ENCODE measurements around the gene RGS7. TPM values are rescaled to one million over a fixed set of nuclear protein-coding genes. Genes with fewer than 3 reads are reported as not detected.
"Not testable (repeated sequence)": the region's sequence is repeated elsewhere in the genome, so short reads cannot be mapped to it uniquely, and the experiment has no call there.

RGS7 gene
- total and polyA plus RNA-seq, 2 of the 8 experiments (the other 6 are each of a cell fraction or from before 2014, with no cell fraction given), result 1.6 to 3.0 TPM

DNA sequence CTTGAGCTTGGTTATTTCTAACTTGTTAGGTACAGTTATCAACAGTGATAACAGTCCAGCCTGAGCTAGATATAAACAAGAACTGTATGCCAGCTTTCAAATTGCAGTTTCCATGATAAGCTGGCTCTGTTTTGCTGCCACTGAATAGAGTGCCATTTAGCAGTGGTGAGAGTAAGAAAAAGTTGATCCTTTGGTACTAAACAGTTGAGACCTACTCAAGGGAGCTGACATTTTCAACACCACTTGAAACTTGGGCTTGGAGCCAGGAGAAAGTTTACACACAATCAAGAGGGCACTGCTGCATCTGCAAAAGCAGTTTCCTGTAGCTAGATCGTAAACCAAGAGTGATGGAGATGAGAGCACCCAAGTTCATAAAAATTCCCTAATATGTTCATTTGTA, 131.3 kb downstream of the RGS7 start:
- CTCF ChIA-PET (ENCODE audit: partially characterized antibody), result interaction anchor here (1.2 kb wide), 1 partner anchor 258 kb away, joined by 3 read pairs; no protein-coding TSS in a partner anchor
- H3K56ac ChIP-seq (replicated peaks; ENCODE audit: insufficient read length, low read depth, low read length), result no peak overlapping the region

DNA sequence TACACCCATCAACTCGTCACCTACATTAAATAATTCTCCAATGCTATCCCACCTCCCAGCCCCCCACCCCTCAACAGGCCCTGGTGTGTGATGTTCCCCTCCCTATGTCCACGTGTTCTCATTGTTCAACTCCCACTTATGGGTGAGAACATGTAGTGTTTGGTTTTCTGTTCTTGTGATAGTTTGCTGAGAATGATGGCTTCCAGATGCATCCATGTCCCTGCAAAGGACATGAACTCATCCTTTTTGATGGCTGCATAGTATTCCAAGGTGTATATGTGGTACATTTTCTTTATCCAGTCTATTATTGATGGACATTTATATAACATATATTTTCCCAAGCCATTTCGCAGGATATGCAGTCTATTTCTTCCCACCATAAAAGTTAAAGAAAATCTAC, 132.8 kb downstream of the RGS7 start:
- H4K5ac ChIP-seq (ENCODE audit: insufficient read length, low read depth, low read length); H3K27ac ChIP-seq (ENCODE audit: low read depth, low read length); H3K4ac ChIP-seq (replicated peaks; ENCODE audit: insufficient read length, low read depth, low read length); H2AK5ac ChIP-seq (ENCODE audit: low read depth, low read length); H3K56ac ChIP-seq (replicated peaks; ENCODE audit: insufficient read length, low read depth, low read length); FAIRE-seq; H3K36me3 ChIP-seq (ENCODE audit: control insufficient read depth in 2 of 4, insufficient read depth in 4 of 4, low read length in 3 of 4); H3K4me1 ChIP-seq (replicated peaks in 1 of 4; ENCODE audit: control insufficient read depth in 3 of 4, insufficient read depth in 4 of 4, low read length in 3 of 4); H3K4me2 ChIP-seq (ENCODE audit: insufficient read depth in 1 of 2, low read depth in 2 of 2, low read length in 2 of 2); DNase-seq (ENCODE audit: low read depth in 1 of 2, low spot score in 2 of 2); H3K4me3 ChIP-seq (ENCODE audit: extremely low read depth in 1 of 4, insufficient read depth in 2 of 4, low read depth in 3 of 4, low read length in 4 of 4); H2BK5ac ChIP-seq (ENCODE audit: low read depth, low read length); H2BK20ac ChIP-seq (ENCODE audit: low read length); H3K9me3 ChIP-seq (ENCODE audit: insufficient read depth in 2 of 2, low read depth in 1 of 2, low read length in 1 of 2); H4K8ac ChIP-seq (ENCODE audit: extremely low read depth, insufficient read depth, low read length); H3K23me2 ChIP-seq (ENCODE audit: low read depth, low read length); H3K79me1 ChIP-seq (ENCODE audit: low read depth, low read length); H3K18ac ChIP-seq (ENCODE audit: extremely low read depth, low read length); H2BK120ac ChIP-seq (replicated peaks; ENCODE audit: low read depth, low read length); H2BK15ac ChIP-seq (ENCODE audit: low read length); H4K91ac ChIP-seq (replicated peaks; ENCODE audit: insufficient read length, low read length); H2AFZ ChIP-seq (ENCODE audit: low read length); H4K20me1 ChIP-seq (replicated peaks in 1 of 2; ENCODE audit: control insufficient read depth in 1 of 2, insufficient read depth in 2 of 2, low read length in 2 of 2); H3K79me2 ChIP-seq (ENCODE audit: control insufficient read depth in 1 of 2, insufficient read depth in 2 of 2, low read length in 2 of 2); H2BK12ac ChIP-seq (ENCODE audit: low read depth, low read length); H3K27me3 ChIP-seq (replicated peaks in 1 of 4; ENCODE audit: control insufficient read depth in 3 of 4, extremely low read depth in 1 of 4, insufficient read depth in 3 of 4, low read length in 3 of 4); H3K14ac ChIP-seq (ENCODE audit: insufficient read length); H3K23ac ChIP-seq (ENCODE audit: insufficient read length); CTCF ChIA-PET (ENCODE audit: partially characterized antibody); POLR2A ChIA-PET (ENCODE audit: partially characterized antibody); H3K9ac ChIP-seq (replicated peaks in 1 of 4; ENCODE audit: extremely low read depth in 1 of 4, low read depth in 3 of 4, low read length in 3 of 4): not testable (repeated sequence)
- 95% methylated on average over 3 of the region's 3 CpGs; no CpG with 5 or more reads in 1 of the 2 experiments for WGBS, 2 experiments (ENCODE audit: extremely low coverage in 1 of 2, insufficient coverage in 1 of 2, insufficient read length in 1 of 2, insufficient replicate concordance in 2 of 2, low coverage in 1 of 2, low lambda C conversion rate in 2 of 2, missing lambda C conversion rate in 1 of 2)

More for the DNA sequence above, 131.3 kb downstream of the RGS7 start:
- no peak overlapping the region for H2BK12ac ChIP-seq (ENCODE audit: low read depth, low read length)
- no peak overlapping the region for H3K4me2 ChIP-seq (ENCODE audit: insufficient read depth in 1 of 2, low read depth in 2 of 2, low read length in 2 of 2)
- no peak overlapping the region for H2BK15ac ChIP-seq (ENCODE audit: low read length)
- H3K36me3 ChIP-seq (ENCODE audit: control insufficient read depth in 2 of 4, insufficient read depth in 4 of 4, low read length in 3 of 4), result no peaks in the 10 kb centered on the region
- 36% methylated on average over 1 of the region's 1 CpG; no CpG with 5 or more reads in 1 of the 2 experiments for WGBS, 2 experiments (ENCODE audit: extremely low coverage in 1 of 2, insufficient coverage in 1 of 2, insufficient read length in 1 of 2, insufficient replicate concordance in 2 of 2, low coverage in 1 of 2, low lambda C conversion rate in 2 of 2, missing lambda C conversion rate in 1 of 2)
- no peak for DNase-seq (ENCODE audit: low read depth in 1 of 2, low spot score in 2 of 2)
- H3K4me3 ChIP-seq (ENCODE audit: extremely low read depth in 1 of 4, insufficient read depth in 2 of 4, low read depth in 3 of 4, low read length in 4 of 4), result no peak overlapping the region
- no peak overlapping the region for H3K4ac ChIP-seq (replicated peaks; ENCODE audit: insufficient read length, low read depth, low read length)
- no peak for FAIRE-seq
- H2BK120ac ChIP-seq (replicated peaks; ENCODE audit: low read depth, low read length), result no peak overlapping the region
- no peak overlapping the region for H3K23ac ChIP-seq (ENCODE audit: insufficient read length)
- no peak overlapping the region for H2BK5ac ChIP-seq (ENCODE audit: low read depth, low read length)
- H3K27ac ChIP-seq (ENCODE audit: low read depth, low read length), result no peak overlapping the region
- no peaks in the 10 kb centered on the region for H3K27me3 ChIP-seq (replicated peaks in 1 of 4; ENCODE audit: control insufficient read depth in 3 of 4, extremely low read depth in 1 of 4, insufficient read depth in 3 of 4, low read length in 3 of 4)
- no peak overlapping the region for H2BK20ac ChIP-seq (ENCODE audit: low read length)
- H4K20me1 ChIP-seq (replicated peaks in 1 of 2; ENCODE audit: control insufficient read depth in 1 of 2, insufficient read depth in 2 of 2, low read length in 2 of 2), result no peaks in the 10 kb centered on the region
- no peak for TF ChIP-seq GABPA (IDR thresholded peaks at IDR 0.05; ENCODE audit: borderline replicate concordance, insufficient read depth, low read length)
- TF ChIP-seq, protein P1, sequence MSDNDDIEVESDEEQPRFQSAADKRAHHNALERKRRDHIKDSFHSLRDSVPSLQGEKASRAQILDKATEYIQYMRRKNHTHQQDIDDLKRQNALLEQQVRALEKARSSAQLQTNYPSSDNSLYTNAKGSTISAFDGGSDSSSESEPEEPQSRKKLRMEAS (IDR thresholded peaks at IDR 0.05), result no peak
- H3K18ac ChIP-seq (ENCODE audit: extremely low read depth, low read length), result no peak overlapping the region
- no peak overlapping the region for H2AFZ ChIP-seq (ENCODE audit: low read length)
- H3K23me2 ChIP-seq (ENCODE audit: low read depth, low read length), result no peaks in the 10 kb centered on the region
- H3K14ac ChIP-seq (ENCODE audit: insufficient read length), result no peak overlapping the region
- no peak overlapping the region for H4K91ac ChIP-seq (replicated peaks; ENCODE audit: insufficient read length, low read length)
- POLR2A ChIA-PET (ENCODE audit: partially characterized antibody), result no interaction called here
- H3K9me3 ChIP-seq (ENCODE audit: insufficient read depth in 2 of 2, low read depth in 1 of 2, low read length in 1 of 2), result no peaks in the 10 kb centered on the region
- H3K79me1 ChIP-seq (ENCODE audit: low read depth, low read length), result no peaks in the 10 kb centered on the region
- H3K9ac ChIP-seq (replicated peaks in 1 of 4; ENCODE audit: extremely low read depth in 1 of 4, low read depth in 3 of 4, low read length in 3 of 4), result no peak overlapping the region
- H4K5ac ChIP-seq (ENCODE audit: insufficient read length, low read depth, low read length), result no peak overlapping the region
- no peaks in the 10 kb centered on the region for H3K79me2 ChIP-seq (ENCODE audit: control insufficient read depth in 1 of 2, insufficient read depth in 2 of 2, low read length in 2 of 2)
- H3K4me1 ChIP-seq (replicated peaks in 1 of 4; ENCODE audit: control insufficient read depth in 3 of 4, insufficient read depth in 4 of 4, low read length in 3 of 4), result peaks cover 0 to 5% (median 0%) of the 10 kb centered on the region in 4 experiments; a peak in 2 of 7 replicates
- H2AK5ac ChIP-seq (ENCODE audit: low read depth, low read length), result no peak overlapping the region
- no peak overlapping the region for H4K8ac ChIP-seq (ENCODE audit: extremely low read depth, insufficient read depth, low read length)
